Smooth muscle cell (in vitro differentiated cells): ENCODE data around the gene ADCY1. TPM values are rescaled to one million over a fixed set of nuclear protein-coding genes. Genes with fewer than 3 reads are reported as not detected.

Experiments used
- DNase-seq: peaks from one replicate; lab custom pipeline; 2025; ENCODE audit not compliant: unreplicated experiment; lab: John Stamatoyannopoulos, UW
- H2AFZ ChIP-seq: fragments of 200-600 bp; sonication (generic); 2 replicates; pipeline ENCODE4 v1.6.0; 2016; ENCODE audit warnings: antibody characterized with exemption, low read depth, mild to moderate bottlenecking
- H3F3A ChIP-seq: fragments of 200-600 bp; sonication (generic); 2 replicates; pipeline ENCODE4 v1.6.0; 2017; ENCODE audit warnings: antibody characterized with exemption, low read depth
- H3K27ac ChIP-seq: fragments of 200-600 bp; sonication (generic); 2 replicates; pipeline ENCODE4 v1.5.1; 2016; ENCODE audit warnings: low read depth, mild to moderate bottlenecking
- H3K27me3 ChIP-seq: fragments of 200-600 bp; sonication (generic); 2 replicates; pipeline ENCODE4 v1.6.1; 2016; ENCODE audit warnings: low read depth, mild to moderate bottlenecking
- H3K36me3 ChIP-seq: fragments of 200-600 bp; sonication (generic); 2 replicates; pipeline ENCODE4 v1.5.1; 2016; ENCODE audit warnings: low read depth
- H3K4me1 ChIP-seq: fragments of 200-600 bp; sonication (generic); 2 replicates; pipeline ENCODE4 v1.5.1; 2016; ENCODE audit warnings: low read depth
- H3K4me2 ChIP-seq: fragments of 200-600 bp; sonication (generic); 2 replicates; pipeline ENCODE4 v1.6.0; 2016; ENCODE audit warnings: mild to moderate bottlenecking
- H3K4me3 ChIP-seq: fragments of 200-600 bp; sonication (generic); 2 replicates; pipeline ENCODE4 v1.5.1; 2016; ENCODE audit warnings: mild to moderate bottlenecking
- H3K79me2 ChIP-seq: fragments of 200-600 bp; sonication (generic); 2 replicates; pipeline ENCODE4 v1.6.0; 2016; ENCODE audit warnings: low read depth, mild to moderate bottlenecking
- H3K9ac ChIP-seq: fragments of 200-600 bp; sonication (generic); 2 replicates; pipeline ENCODE4 v1.6.0; 2016; ENCODE audit warnings: low read depth
- H3K9me3 ChIP-seq: fragments of 200-600 bp; sonication (generic); replicated peaks from 2 replicates; pipeline ENCODE4 v1.5.1; 2016; ENCODE audit warnings: low read depth
- H4K20me1 ChIP-seq: fragments of 200-600 bp; sonication (generic); 2 replicates; pipeline ENCODE4 v1.6.0; 2016; ENCODE audit warnings: low read depth
- CTCF ChIP-seq: fragments of 200-600 bp; sonication (generic); IDR thresholded peaks from 2 replicates; pipeline ENCODE4 v1.5.1; 2017; ENCODE audit warnings: borderline replicate concordance, mild to moderate bottlenecking, antibody characterized with exemption; ENCODE audit not compliant: insufficient read depth, poor library complexity, severe bottlenecking
- WGBS: methylation state at CpG from one replicate; pipeline ENCODE4 v1.1.7; 2016; ENCODE audit warnings: low lambda C conversion rate; 5-methylcytosine and 5-hydroxymethylcytosine counted together
- polyA plus RNA-seq: library from polyadenylated mRNA; unstranded; fragments of >200 nt; fragmentation: Nextera tagmentation; extraction: Ambion mirVana; gene quantifications from 2 replicates; pipeline ENCODE4 v1.2.1, GENCODE V29; 2016
- total RNA-seq: library from RNA; depleted of rRNA; stranded (reverse); fragments of >200 nt; gene quantifications from 2 replicates; pipeline ENCODE4 v1.2.3, GENCODE V29; 2014

Gene ADCY1
- total and polyA plus RNA-seq, 2 experiments from 2014 or later = 0.22 TPM; not detected in 1

- 67% methylated on average over 9 of the region's 9 CpGs for WGBS
- Histone ChIP-seq H3K4me1 (no peaks in the 10 kb centered on the region), H3K4me2 (no peak overlapping the region), H3K9ac (no peak overlapping the region), H2AFZ (no peak overlapping the region), H3K27ac (no peak overlapping the region), H3F3A (no peaks in the 10 kb centered on the region), H3K27me3 (peaks cover 7% of the 10 kb centered on the region), H4K20me1 (no peaks in the 10 kb centered on the region), H3K36me3 (no peaks in the 10 kb centered on the region), H3K79me2 (no peaks in the 10 kb centered on the region), H3K4me3 (no peak overlapping the region), H3K9me3 (no peaks in the 10 kb centered on the region)
- TF ChIP-seq CTCF = no peak
- DNase-seq = no peak
Observed at GRCh38 chr7:45582868-45583277, 8.7 kb downstream of the ADCY1 start.

GRCh38 chr7:45583296-45583695, 9.1 kb downstream of the ADCY1 start:
- H3K4me2 ChIP-seq = no peak overlapping the region
- no peak for DNase-seq
- no peaks in the 10 kb centered on the region for H3K36me3 ChIP-seq
- H3K27me3 ChIP-seq = peaks cover 3% of the 10 kb centered on the region
- H3K9me3 ChIP-seq = no peaks in the 10 kb centered on the region
- no peaks in the 10 kb centered on the region for H4K20me1 ChIP-seq
- no peak overlapping the region for H2AFZ ChIP-seq
- no peak overlapping the region for H3K27ac ChIP-seq
- H3K4me1 ChIP-seq = no peaks in the 10 kb centered on the region
- TF ChIP-seq CTCF = no peak
- H3K79me2 ChIP-seq = no peaks in the 10 kb centered on the region
- no peaks in the 10 kb centered on the region for H3F3A ChIP-seq
- no peak overlapping the region for H3K4me3 ChIP-seq
- WGBS = 90% methylated on average over 2 of the region's 2 CpGs
- no peak overlapping the region for H3K9ac ChIP-seq

- Histone ChIP-seq H3K27ac (no peak overlapping the region), H3K9ac (no peak overlapping the region), H3K9me3 (no peaks in the 10 kb centered on the region), H3F3A (no peaks in the 10 kb centered on the region), H3K4me1 (no peaks in the 10 kb centered on the region), H3K79me2 (no peaks in the 10 kb centered on the region), H3K4me3 (no peak overlapping the region), H4K20me1 (no peaks in the 10 kb centered on the region), H3K36me3 (no peaks in the 10 kb centered on the region), H3K27me3 (no peaks in the 10 kb centered on the region), H3K4me2 (no peak overlapping the region), H2AFZ (no peak overlapping the region)
- no peak for DNase-seq
- 93% methylated on average over 16 of the region's 16 CpGs for WGBS
- TF ChIP-seq CTCF = no peak
Observed at GRCh38 chr7:45584261-45585210, 10.4 kb downstream of the ADCY1 start.
